Skin of body (tissue), 2 donors: ENCODE results near the gene LLCFC1. TPM values are rescaled to one million over a fixed set of nuclear protein-coding genes. Genes with fewer than 3 reads are reported as not detected.

Experiments used
- DNase-seq: peaks from one replicate; lab custom pipeline; 2025; lab: John Stamatoyannopoulos, UW
- total RNA-seq: library from RNA; depleted of rRNA; stranded (reverse); fragments of >200 nt; gene quantifications from one replicate; pipeline ENCODE4 v1.2.3, GENCODE V29; 2014

Gene LLCFC1
- total RNA-seq, result not detected

DNA sequence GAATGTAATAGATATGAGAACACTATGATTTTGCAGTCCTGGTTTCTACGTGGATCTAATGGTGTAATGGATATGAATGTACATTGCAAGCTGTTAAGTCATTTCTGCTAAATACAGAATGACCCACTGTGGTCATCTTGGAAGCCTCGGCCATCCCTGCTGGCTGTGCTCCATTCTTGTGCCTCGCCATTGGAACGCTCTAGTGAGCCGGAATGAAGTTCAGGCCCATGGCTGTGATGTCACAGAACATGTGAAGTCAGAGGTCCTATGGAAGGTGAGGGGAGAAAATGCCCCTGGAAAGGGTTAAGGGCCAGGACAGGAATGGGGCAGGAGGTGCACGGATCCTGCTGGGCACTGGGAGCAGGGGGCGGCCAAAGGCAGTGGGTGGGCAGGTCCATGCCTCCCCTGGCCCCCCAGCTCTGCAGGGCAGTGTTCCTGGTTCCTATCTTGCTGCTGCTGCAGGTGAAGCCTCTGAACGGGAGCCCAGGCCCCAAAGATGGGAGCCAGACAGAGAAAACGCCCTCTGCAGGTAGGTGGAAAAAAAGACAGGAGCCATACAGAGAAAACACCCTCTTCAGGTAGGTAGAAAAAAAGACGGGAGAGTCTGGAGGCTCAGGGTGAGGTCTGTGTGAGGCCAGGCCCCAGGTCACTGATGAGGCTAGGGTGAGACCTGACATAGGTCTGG is at the start of gene LLCFC1:
LLCFC1 (plus strand) TSS at position 259 of the 685 bp plus-strand sequence; CDS start at position 397, 138 bp downstream.
- no peak for DNase-seq

DNA sequence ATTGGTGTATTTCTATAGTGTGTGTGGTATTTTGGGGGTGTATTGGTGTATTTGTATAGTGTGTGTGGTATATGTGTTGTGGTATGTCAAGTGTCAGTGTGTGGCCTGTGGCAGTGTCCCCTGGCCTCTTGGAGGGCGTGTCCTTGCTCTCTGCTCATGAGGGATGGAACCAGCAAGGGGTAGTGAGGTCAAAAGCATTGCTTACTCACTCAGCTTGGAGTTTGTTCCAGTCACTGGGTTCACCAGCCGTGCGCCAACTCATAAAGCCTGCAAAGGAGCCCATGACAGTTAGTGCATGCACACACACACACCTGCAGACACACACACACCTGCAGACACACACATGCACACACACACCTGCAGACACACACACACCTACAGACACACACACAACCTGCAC is 49.5 kb upstream of the LLCFC1 start:
- DNase-seq, result no peak

GRCh38 chr7:142890874-142891485 is 48.3 kb upstream of the LLCFC1 start:
- DNase-seq, result no peak

GRCh38 chr7:142891490-142892082 is 47.7 kb upstream of the LLCFC1 start:
- DNase-seq, result no peak

DNA sequence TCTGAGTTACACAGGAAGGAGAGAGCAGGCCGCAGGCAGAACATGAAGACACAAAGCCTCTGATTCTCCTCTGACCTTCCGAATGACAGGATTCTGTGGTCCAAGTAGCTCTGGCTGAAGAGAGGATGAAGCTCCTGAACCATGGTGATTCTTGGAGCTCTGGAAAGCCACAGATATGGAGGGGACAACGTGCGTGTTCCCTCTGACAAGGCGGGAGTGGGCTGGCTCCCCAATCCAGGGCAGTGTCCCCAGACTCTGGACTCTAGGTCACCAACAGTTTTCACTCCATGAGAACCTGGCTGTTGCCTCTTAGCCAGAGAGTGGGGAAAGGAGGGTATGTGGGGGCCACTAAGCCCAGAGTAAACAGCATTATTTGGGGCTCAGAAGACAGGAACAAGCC is 46.3 kb upstream of the LLCFC1 start:
- DNase-seq, result no peak

DNA sequence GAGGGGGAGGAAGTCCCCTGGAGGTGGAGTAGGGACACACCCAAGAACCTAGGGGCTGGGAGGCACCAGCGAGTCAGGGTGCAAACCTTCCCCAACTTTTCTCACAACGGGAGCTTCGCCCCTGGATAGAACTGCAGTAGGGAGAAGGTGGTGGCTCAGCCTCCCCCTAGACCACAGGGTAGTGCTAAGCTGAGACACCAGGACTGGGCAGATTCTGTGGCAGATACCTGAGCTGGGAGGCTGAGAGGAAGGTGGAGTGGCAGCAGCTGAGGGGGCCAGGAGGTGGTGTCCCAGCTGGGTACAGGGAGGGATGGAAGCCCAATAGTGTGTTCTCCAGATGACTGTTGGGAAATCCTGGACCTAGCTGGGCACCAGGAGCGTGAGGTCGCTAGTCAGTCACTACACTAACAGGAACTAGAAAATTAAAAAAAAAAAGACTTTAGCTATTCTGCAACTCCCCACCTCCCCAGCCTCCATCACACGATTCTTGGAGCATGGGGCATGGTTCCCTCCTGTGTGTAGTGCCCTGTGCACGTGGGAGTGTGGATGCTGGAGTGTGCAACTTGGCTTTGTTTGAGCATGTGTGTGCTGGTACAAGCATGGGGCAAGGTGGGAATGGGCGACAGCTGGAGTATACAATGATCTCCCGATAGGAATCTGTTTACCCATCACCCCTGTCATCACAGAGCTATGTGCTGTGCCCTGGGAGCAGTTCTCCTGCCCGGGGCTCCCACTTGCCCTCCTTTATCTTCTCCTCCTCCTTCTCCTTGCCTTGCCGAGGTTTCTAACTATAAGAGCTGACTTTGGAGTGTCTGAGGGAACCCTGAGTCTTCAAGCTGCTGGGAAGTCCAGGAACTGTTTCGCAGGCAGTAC is 44.9 kb upstream of the LLCFC1 start:
- DNase-seq, result no peak

GRCh38 chr7:142894985-142895593 is 44.2 kb upstream of the LLCFC1 start:
- DNase-seq, result no peak

GRCh38 chr7:142896151-142896550 is 43.1 kb upstream of the LLCFC1 start:
- DNase-seq, result no peak

GRCh38 chr7:142896741-142897379 is 42.4 kb upstream of the LLCFC1 start:
- DNase-seq, result no peak

- DNase-seq, result no peak
Measured at GRCh38 chr7:142897691-142898090, 41.6 kb upstream of the LLCFC1 start.

DNA sequence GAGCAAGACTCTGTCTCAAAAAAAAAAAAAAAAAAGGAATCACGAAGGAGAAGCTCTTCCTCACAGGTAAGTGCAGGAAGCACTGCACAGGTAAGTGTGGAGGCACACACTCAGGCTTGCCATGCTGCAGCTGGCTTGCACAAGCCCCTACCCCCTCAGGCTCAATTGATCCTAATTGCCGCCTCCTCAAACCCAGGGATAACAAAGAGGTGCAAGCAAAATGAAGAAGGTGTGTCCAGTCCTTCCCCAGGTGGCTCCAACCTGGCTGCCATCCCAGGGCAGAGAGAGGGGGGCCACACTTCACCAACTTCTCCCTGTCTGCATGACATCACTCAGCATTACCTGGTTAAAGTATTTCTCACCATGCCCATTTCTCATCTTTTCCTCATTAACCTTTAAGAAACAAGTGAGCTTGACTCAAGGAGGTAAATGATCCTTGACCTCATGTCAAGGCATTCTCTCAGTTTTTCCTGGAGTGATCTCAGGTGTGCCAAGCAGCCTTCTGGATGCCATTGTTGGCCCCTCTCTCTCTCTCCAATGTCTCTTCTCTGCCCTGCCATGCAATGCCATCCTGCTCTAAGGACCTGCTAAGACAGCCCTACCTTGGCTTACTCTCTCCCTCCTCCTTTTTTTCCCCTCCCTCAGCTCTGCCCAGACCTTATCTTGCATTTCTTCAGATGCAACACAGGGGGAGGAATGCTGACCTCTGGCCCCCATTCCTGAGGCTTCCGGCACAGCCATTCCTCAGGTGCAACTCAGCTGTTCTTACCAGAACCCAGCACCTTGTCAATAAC is 40.7 kb upstream of the LLCFC1 start:
- DNase-seq, result no peak

DNA sequence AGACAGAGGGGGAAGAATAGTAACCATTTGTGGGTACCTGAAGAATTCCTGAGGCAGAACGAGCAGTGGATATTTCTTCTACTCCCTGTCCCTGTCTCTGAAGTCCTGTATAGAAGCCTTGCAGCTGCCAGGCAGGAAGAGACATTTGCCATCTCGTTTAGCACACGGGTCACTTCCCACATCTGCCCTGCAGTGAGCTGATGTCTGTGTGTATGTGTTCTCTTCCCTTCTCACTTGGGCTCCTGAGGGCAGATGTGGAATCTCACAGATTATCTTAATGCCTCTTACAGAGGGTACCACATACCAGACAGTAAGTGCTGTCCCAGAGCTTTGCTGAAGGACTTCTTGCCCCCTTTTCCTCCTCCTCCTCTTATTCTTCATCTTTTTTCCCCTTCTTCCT is 39.6 kb upstream of the LLCFC1 start:
- DNase-seq, result no peak

GRCh38 chr7:142901426-142902259 is 37.6 kb upstream of the LLCFC1 start:
- DNase-seq, result no peak

DNA sequence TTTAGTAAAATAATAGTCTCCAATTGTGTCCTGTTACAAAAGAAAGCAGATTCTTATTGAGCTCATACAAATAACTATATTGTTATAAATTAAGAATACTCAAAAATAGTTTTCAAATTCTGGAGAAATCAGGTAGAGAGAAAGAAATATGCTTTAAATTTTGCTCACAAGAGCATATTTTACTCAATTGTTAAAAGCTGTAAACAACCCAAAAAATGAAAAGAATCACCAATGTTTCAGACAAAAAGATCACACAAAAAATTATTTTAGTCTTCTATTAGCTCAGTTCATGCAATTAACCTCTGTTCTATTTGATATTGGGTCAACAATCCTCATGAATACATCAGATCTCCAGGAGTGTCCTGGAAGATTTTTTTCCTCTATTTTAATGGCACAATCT is 35.2 kb upstream of the LLCFC1 start:
- no peak for DNase-seq

- no peak for DNase-seq
Measured at GRCh38 chr7:142905759-142906158, 33.5 kb upstream of the LLCFC1 start.

DNA sequence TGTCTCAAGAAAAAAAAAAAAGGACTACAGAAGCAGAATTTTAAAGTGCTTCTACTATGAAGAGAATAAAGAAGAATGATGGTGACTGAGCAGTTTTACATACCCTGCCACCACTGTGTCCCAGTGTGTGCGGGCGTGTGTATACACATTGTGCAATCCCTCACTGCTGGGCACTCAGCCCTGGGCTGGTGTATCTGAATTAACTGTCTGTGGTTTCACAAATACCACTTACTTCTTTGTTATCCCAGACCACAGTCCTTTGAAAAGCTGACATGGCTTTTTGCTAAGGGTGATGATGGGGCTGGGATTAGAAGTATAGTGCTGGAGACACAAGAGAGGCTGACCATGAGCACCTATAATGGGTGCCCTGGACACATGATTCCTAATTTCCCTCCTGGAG is 32.6 kb upstream of the LLCFC1 start:
- no peak for DNase-seq

GRCh38 chr7:142908290-142908689 is 31.0 kb upstream of the LLCFC1 start:
- no peak for DNase-seq

GRCh38 chr7:142908921-142909890 is 30.1 kb upstream of the LLCFC1 start:
- no peak for DNase-seq
